GM12878 (cell line): ENCODE measurements around the gene UBP1. TPM values are rescaled to one million over a fixed set of nuclear protein-coding genes. Genes with fewer than 3 reads are reported as not detected.

Experiments
- ATAC-seq: fragments of 200-7000 bp; cut with Tn5 transposase; 3 replicates; pipeline ENCODE4 v1.9.1; 2020; ENCODE audit warnings: mild to moderate bottlenecking, moderate library complexity
- Bru-seq: library from RNA; stranded (reverse); fragments of 400-500 nt; gene quantifications from one replicate; lab custom pipeline; 2021; lab: Mats Ljungman, UMichigan
- BruChase-seq, 2 experiments: library from RNA; stranded (reverse); fragments of 400-500 nt; gene quantifications; one replicate each; lab custom pipeline; 2021; lab: Mats Ljungman, UMichigan
- BruUV-seq: library from RNA; stranded (reverse); fragments of 400-500 nt; replicated peaks from 2 replicates; lab custom pipeline; 2021; lab: Mats Ljungman, UMichigan
- CTCF ChIA-PET: fragments of 300-600 bp; sonication (Branson Sonifier 250); formaldehyde crosslinking; extraction: SDS; loops from one replicate; lab custom pipeline; 2021; ENCODE audit warnings: inconsistent platforms; lab: Yijun Ruan, JAX
- POLR2A ChIA-PET: fragments of 350-600 bp; formaldehyde crosslinking; extraction: SDS; loops from one replicate; lab custom pipeline; 2021; ENCODE audit warnings: inconsistent platforms; lab: Charles Lee
- RAD21 ChIA-PET: fragments of 300-600 bp; sonication (Branson Sonifier 250); formaldehyde crosslinking; loops from one replicate; lab custom pipeline; 2023; ENCODE audit warnings: antibody characterized with exemption; ENCODE audit not compliant: unreplicated experiment; lab: Charles Lee
- SMC1A ChIA-PET: fragments of 300-600 bp; sonication (Branson Sonifier 250); formaldehyde crosslinking; loops from one replicate; lab custom pipeline; 2023; ENCODE audit not compliant: unreplicated experiment, uncharacterized antibody; lab: Charles Lee
- DNase-seq: peaks from one replicate; pipeline ENCODE4 v3.0.0-alpha.2; 2011; ENCODE audit warnings: low read depth, low spot score
- FAIRE-seq: peaks from 3 replicates; lab custom pipeline; 2011; peaks lifted over from hg19 to GRCh38; lab: Jason Lieb, UNC
- H2AFZ ChIP-seq: 2 replicates; pipeline ENCODE4 v1.6.0; 2011; ENCODE audit warnings: low read depth, low read length, control low read depth; ENCODE audit not compliant: control insufficient read depth
- H3K27ac ChIP-seq: 2 replicates; pipeline ENCODE4 v1.5.1; 2011; ENCODE audit warnings: control low read depth; ENCODE audit not compliant: control insufficient read depth, insufficient read depth
- H3K27me3 ChIP-seq, 2 experiments: replicated peaks in 1 of 2; 2 replicates each; pipeline versions ENCODE4 v1.6.0 to v1.6.1; 2011; ENCODE audit warnings: low read length in 1 of 2; ENCODE audit not compliant: control insufficient read depth in 2 of 2, insufficient read depth in 2 of 2
- H3K36me3 ChIP-seq, 2 experiments: 2 replicates each; pipeline ENCODE4 v1.5.1; 2011; ENCODE audit warnings: low read length in 1 of 2; ENCODE audit not compliant: control insufficient read depth in 2 of 2, insufficient read depth in 2 of 2
- H3K4me1 ChIP-seq: 2 replicates; pipeline ENCODE4 v1.6.1; 2011; ENCODE audit warnings: mild to moderate bottlenecking, low read length, moderate library complexity, mixed read lengths; ENCODE audit not compliant: control insufficient read depth, insufficient read depth
- H3K4me2 ChIP-seq: 2 replicates; pipeline ENCODE4 v1.6.0; 2011; ENCODE audit warnings: control low read depth; ENCODE audit not compliant: control insufficient read depth, insufficient read depth
- H3K4me3 ChIP-seq: fragments of 200-600 bp; sonication (generic); 2 replicates; pipeline ENCODE4 v1.5.1; 2016
- H3K79me2 ChIP-seq: 2 replicates; pipeline ENCODE4 v1.6.0; 2011; ENCODE audit warnings: low read length; ENCODE audit not compliant: control insufficient read depth, insufficient read depth
- H3K9ac ChIP-seq: 2 replicates; pipeline ENCODE4 v1.8.0; 2011; ENCODE audit warnings: low read length, control low read depth, mixed read lengths; ENCODE audit not compliant: control insufficient read depth, insufficient read depth
- H3K9me3 ChIP-seq: replicated peaks from 3 replicates; pipeline ENCODE4 v1.5.1; 2011; ENCODE audit warnings: mild to moderate bottlenecking, low read length; ENCODE audit not compliant: control insufficient read depth, insufficient read depth
- H4K20me1 ChIP-seq: 2 replicates; pipeline ENCODE4 v1.6.0; 2011; ENCODE audit not compliant: control insufficient read depth, insufficient read depth
- CBFB ChIP-seq: IDR thresholded peaks from 2 replicates; pipeline ENCODE4 v1.6.1; 2016; ENCODE audit warnings: antibody characterized with exemption, low read depth
- CREM ChIP-seq: IDR thresholded peaks from 2 replicates; pipeline ENCODE4 v1.6.1; 2014; ENCODE audit warnings: antibody characterized with exemption, low read depth
- FOS ChIP-seq: IDR thresholded peaks from 3 replicates; pipeline ENCODE4 v1.6.1; 2011; ENCODE audit warnings: borderline replicate concordance; ENCODE audit not compliant: insufficient read length; ENCODE audit errors: extremely low read depth
- MXI1 ChIP-seq: fragments of 150-350 bp; IDR thresholded peaks from 2 replicates; pipeline ENCODE4 v1.6.1; 2011; ENCODE audit warnings: low read depth, mild to moderate bottlenecking, inconsistent platforms, low read length, improper control_type of control experiment
- NBN ChIP-seq: fragments of 450-650 bp; IDR thresholded peaks from 2 replicates; pipeline ENCODE4 v1.6.1; 2016
- NFYA ChIP-seq: IDR thresholded peaks from 2 replicates; pipeline ENCODE4 v1.6.1; 2011; ENCODE audit warnings: low read depth, mild to moderate bottlenecking, low read length, improper control_type of control experiment, borderline replicate concordance
- NFYB ChIP-seq: IDR thresholded peaks from 2 replicates; pipeline ENCODE4 v1.6.1; 2011; ENCODE audit warnings: low read depth, mild to moderate bottlenecking, low read length, improper control_type of control experiment, moderate library complexity; ENCODE audit not compliant: insufficient read depth
- NR2C1 ChIP-seq: fragments of 450-650 bp; IDR thresholded peaks from 2 replicates; pipeline ENCODE4 v1.6.1; 2017; ENCODE audit warnings: antibody characterized with exemption, mild to moderate bottlenecking, moderate library complexity
- PKNOX1 ChIP-seq: fragments of 450-650 bp; IDR thresholded peaks from 2 replicates; pipeline ENCODE4 v1.6.1; 2016; ENCODE audit warnings: mild to moderate bottlenecking
- REST ChIP-seq: IDR thresholded peaks from 2 replicates; pipeline ENCODE4 v1.6.1; 2012; ENCODE audit warnings: mild to moderate bottlenecking, low read depth, low read length
- STAT1 ChIP-seq: fragments of 450-650 bp; conservative IDR thresholded peaks from 2 replicates; pipeline ENCODE4 v1.6.1; 2014; ENCODE audit warnings: antibody characterized with exemption, mild to moderate bottlenecking
- WGBS: methylation state at CpG from one replicate; pipeline ENCODE4 v1.1.6; 2016; ENCODE audit warnings: low lambda C conversion rate; ENCODE audit not compliant: insufficient replicate concordance, insufficient coverage; ENCODE audit errors: missing lambda C conversion rate; 5-methylcytosine and 5-hydroxymethylcytosine counted together
- in situ Hi-C: fragments of 300-500 bp; cut with MboI; formaldehyde crosslinking; loops from 9 replicates; pipeline ENCODE4 v1.14.3; 2018; ENCODE audit warnings: mixed read lengths
- intact Hi-C: fragments of 100-400 bp; cut with micrococcal nuclease; formaldehyde crosslinking; loops from one replicate; pipeline ENCODE4 v1.14.2; 2022; ENCODE audit not compliant: unreplicated experiment
- long read RNA-seq, 2 experiments: library from polyadenylated mRNA; unstranded; transcript quantifications; one replicate each; pipeline ENCODE4 v2.0.0, GENCODE V29; 2019 to 2020
- polyA minus RNA-seq, 3 experiments: library from RNA; depleted of rRNA, polyadenylated mRNA; stranded (reverse); fragments of >200 nt; gene quantifications; 2 replicates each; pipeline ENCODE4 v1.2.3, GENCODE V29; 2011
- polyA plus RNA-seq, 11 experiments: library from polyadenylated mRNA; depleted of rRNA in 4 of 11; unstranded in 6 of 11; stranded (reverse) in 5 of 11; fragments of >200 nt; fragmentation: Nextera tagmentation in 4 of 11; fragmentation: Illumina TruSeq in 1 of 11; extraction: Ambion mirVana in 4 of 11; extraction: Trizol in 1 of 11; gene quantifications; 1 replicate in 1 of 11; 2 replicates in 10 of 11; pipeline versions ENCODE4 v1.2.1 to v1.2.3, GENCODE V29; 2011 to 2016; ENCODE audit warnings: inconsistent platforms in 2 of 11, missing spikeins in 2 of 11, low read depth in 1 of 11
- total RNA-seq, 4 experiments: library from RNA; depleted of rRNA in 3 of 4; stranded (reverse); fragments of >200 nt in 3 of 4; fragmentation: Illumina TruSeq in 1 of 4; extraction: Trizol in 1 of 4; gene quantifications; 2 replicates each; pipeline versions ENCODE4 v1.2.1 to v1.2.3, GENCODE V29; 2013 to 2021

UBP1 gene
- total RNA-seq (2013; cell fraction: nucleolus; rRNA removed), result 186 and 190 TPM in 2 replicates
- 55.7 and 60.4 TPM in 2 replicates for total RNA-seq (2014; rRNA removed)
- total RNA-seq (2014; rRNA removed; fragmentation: Illumina TruSeq; extraction: Trizol), result 44.3 and 49.0 TPM in 2 replicates
- total RNA-seq (2021), result 58.5 and 69.1 TPM in 2 replicates
- 30.4 TPM for polyA plus RNA-seq (2011; ENCODE audit: low read depth)
- polyA plus RNA-seq (2011; rRNA removed), result 89.3 and 98.6 TPM in 2 replicates
- polyA plus RNA-seq (2011; cell fraction: cytosol; rRNA removed), result 50.6 and 51.8 TPM in 2 replicates
- 218 and 240 TPM in 2 replicates for polyA plus RNA-seq (2011; cell fraction: nucleus; rRNA removed)
- polyA plus RNA-seq (2012), result 41.9 and 43.7 TPM in 2 replicates
- polyA plus RNA-seq (2014; fragmentation: Illumina TruSeq; extraction: Trizol), result 93.6 and 110 TPM in 2 replicates
- polyA plus RNA-seq (2014; fragmentation: Nextera tagmentation; extraction: Ambion mirVana), result 10 to 100 TPM in 1 of 2 experiments, 1 to 10 TPM in 1; 9.8 to 14.4 TPM
- 77.9 and 80.1 TPM in 2 replicates for polyA plus RNA-seq (2014; rRNA removed)
- 10 to 100 TPM in 1 of 2 experiments, 1 to 10 TPM in 1; 9.3 to 15.0 TPM for polyA plus RNA-seq (2016; fragmentation: Nextera tagmentation; extraction: Ambion mirVana)
- polyA minus RNA-seq (2011; rRNA and poly(A)+ RNA removed), result 58.3 and 102 TPM in 2 replicates
- polyA minus RNA-seq (2011; cell fraction: cytosol; rRNA and poly(A)+ RNA removed), result 18.8 and 30.7 TPM in 2 replicates
- polyA minus RNA-seq (2011; cell fraction: nucleus; rRNA and poly(A)+ RNA removed), result 62.7 and 83.5 TPM in 2 replicates
- Bru-seq, nascent RNA, result percentile 91 among the genes with signal in this experiment
- BruChase-seq, experiment 1, labeled RNA remaining after a 6-hour chase, result percentile 91 among the genes with signal in this experiment
- BruChase-seq, experiment 2, labeled RNA remaining after a 2-hour chase, result percentile 93 among the genes with signal in this experiment
- long read RNA-seq, experiment 1, partial matches to known transcripts, result 1 of 3 reads
- long read RNA-seq, experiment 1, other reads (novel, unspliced or antisense), result 2 of 3 reads
- long read RNA-seq, experiment 2, partial matches to known transcripts, result 0 of 8 reads
- long read RNA-seq, experiment 2, other reads (novel, unspliced or antisense), result 7 of 8 reads

GRCh38 chr3:33440328-33441224 is at the start of gene UBP1:
UBP1 (minus strand) TSS chr3:33440405; CDS start chr3:33439848, 557 bp downstream.
- ChIA-PET CTCF (interaction anchor here (0.6 to 3.5 kb wide), 7 partner anchors 11 to 367 kb away, joined by 3 to 19 read pairs (median 4); no protein-coding TSS in a partner anchor), POLR2A (interaction anchor here (1.0 to 5.1 kb wide), 8 partner anchors 10 to 863 kb away, joined by 3 to 53 read pairs (median 4); no protein-coding TSS in a partner anchor), RAD21 (interaction anchor here (0.8 to 2.1 kb wide), 5 partner anchors 11 to 358 kb away, joined by 3 to 9 read pairs (median 6); partner anchors contain the start of gene PDCD6IP), SMC1A (interaction anchor here (1.3 to 2.4 kb wide), 4 partner anchors 11 to 309 kb away, joined by 3 to 10 read pairs (median 4); no protein-coding TSS in a partner anchor)
- peak; percentile 89 for ATAC-seq
- H3K4me1 ChIP-seq, result no peaks in the 10 kb centered on the region
- peak; percentile 100 for FAIRE-seq
- peak within 1 kb of the TSS; percentile 92 for H3K4me2 ChIP-seq
- peak; percentile 100 for DNase-seq
- no peaks in the 10 kb centered on the region for H3K27me3 ChIP-seq
- H3K9me3 ChIP-seq, result no peaks in the 10 kb centered on the region
- in situ Hi-C loops (no loop called here), intact Hi-C loops (no loop called here)
- peak within 1 kb of the TSS; percentile 86 for H3K4me3 ChIP-seq
- under 1% methylated on average over 38 of the region's 68 CpGs for WGBS
- BruUV-seq, result no TSS peak
- H2AFZ ChIP-seq, result peak within 1 kb of the TSS; percentile 94
- peaks cover 45% of the 10 kb centered on the region for H3K79me2 ChIP-seq
- H4K20me1 ChIP-seq, result 0 out of 2 replicates have a peak, but pooled peaks cover 2% of the 10 kb centered on the region
- peak within 1 kb of the TSS; percentile 99 for H3K27ac ChIP-seq
- peak within 1 kb of the TSS; percentile 98 for H3K9ac ChIP-seq
- no peaks in the 10 kb centered on the region for H3K36me3 ChIP-seq
- TF ChIP-seq PKNOX1, result peak; percentile 100
- TF ChIP-seq NFYB, result peak; percentile 86
- 0 out of 2 replicates have a peak, but pooled peaks have one; percentile 17 for TF ChIP-seq REST
- peak; percentile 55; the same call in 1 of the 2 replicates for TF ChIP-seq CBFB
- peak; percentile 64; the same call in 1 of the 2 replicates for TF ChIP-seq NBN
- 0 out of 2 replicates have a peak, but pooled peaks have one; percentile 37 for TF ChIP-seq STAT1
- peak; percentile 34 for TF ChIP-seq FOS
- peak; percentile 76 for TF ChIP-seq NR2C1
- TF ChIP-seq NFYA, result peak; percentile 53
- peak; percentile 87 for TF ChIP-seq CREM
- TF ChIP-seq MXI1, result peak; percentile 64
